Left hindlimb (tissue), 1 donor: Measurements from ENCODE around the gene CCL26.
A peak's percentile ranks its signal among the peaks of the same experiment; 100 is the strongest.
"Not testable (repeated sequence)": the region's sequence is repeated elsewhere in the genome, so short reads cannot be mapped to it uniquely, and the experiment has no call there.

Experiments used
- DNase-seq: peaks from one replicate; pipeline ENCODE4 v3.0.0-alpha.2; 2018

CCL26 gene

GRCh38 chr7:75789361-75789924, 17.4 kb upstream of the CCL26 start:
- peak; percentile 47 for DNase-seq

- not testable (repeated sequence) for DNase-seq
These were observed 16.3 kb upstream of the CCL26 start for GRCh38 chr7:75788154-75788847.

- not testable (repeated sequence) for DNase-seq
These were observed 11.0 kb upstream of the CCL26 start for GRCh38 chr7:75783058-75783457.

- not testable (repeated sequence) for DNase-seq
These were observed 8.7 kb upstream of the CCL26 start for GRCh38 chr7:75780647-75781273.

- not testable (repeated sequence) for DNase-seq
These were observed 7.5 kb upstream of the CCL26 start for GRCh38 chr7:75779516-75779915.

GRCh38 chr7:75779035-75779434, 7.0 kb upstream of the CCL26 start:
- not testable (repeated sequence) for DNase-seq

GRCh38 chr7:75776295-75776971, 4.4 kb upstream of the CCL26 start:
- no peak for DNase-seq

- not testable (repeated sequence) for DNase-seq
These were observed 1.9 kb upstream of the CCL26 start for GRCh38 chr7:75773958-75774357.

GRCh38 chr7:75771224-75771623, 787 bp downstream of the CCL26 start:
- DNase-seq: no peak

GRCh38 chr7:75762350-75762917, 9.6 kb downstream of the CCL26 start:
- no peak for DNase-seq

GRCh38 chr7:75761801-75762200, 10.2 kb downstream of the CCL26 start:
- DNase-seq: not testable (repeated sequence)

- DNase-seq: no peak
These were observed 13.5 kb downstream of the CCL26 start for GRCh38 chr7:75758491-75758890.

GRCh38 chr7:75757860-75758259, 14.2 kb downstream of the CCL26 start:
- no peak for DNase-seq

GRCh38 chr7:75756991-75757676, 14.9 kb downstream of the CCL26 start:
- no peak for DNase-seq

GRCh38 chr7:75756206-75756990, 15.6 kb downstream of the CCL26 start:
- no peak for DNase-seq

GRCh38 chr7:75743455-75743859, 28.6 kb downstream of the CCL26 start:
- no peak for DNase-seq

GRCh38 chr7:75740846-75741497, 31.0 kb downstream of the CCL26 start:
- no peak for DNase-seq

- DNase-seq: no peak
These were observed 32.0 kb downstream of the CCL26 start for GRCh38 chr7:75739796-75740672.

GRCh38 chr7:75738975-75739795, 32.8 kb downstream of the CCL26 start:
- peak; percentile 99 for DNase-seq
